HepG2 (cell line): ENCODE data around the gene TEX101. TPM values are rescaled to one million over a fixed set of nuclear protein-coding genes. Genes with fewer than 3 reads are reported as not detected.

ENCODE experiments used
- ATAC-seq: fragments of 200-7000 bp; cut with Tn5 transposase; 3 replicates; pipeline ENCODE4 v1.9.1; 2020; ENCODE audit warnings: mild to moderate bottlenecking, moderate library complexity
- BruUV-seq: library from RNA; stranded (reverse); fragments of 400-500 nt; replicated peaks from 2 replicates; lab custom pipeline; 2021; lab: Mats Ljungman, UMichigan
- CTCF ChIA-PET: fragments of 300-600 bp; formaldehyde crosslinking; extraction: SDS; loops from one replicate; lab custom pipeline; 2021; ENCODE audit warnings: low total read pairs, inconsistent platforms, low intra/inter-chr PET ratio; lab: Yijun Ruan, JAX
- POLR2A ChIA-PET: fragments of 350-600 bp; sonication (Branson Sonifier 250); formaldehyde crosslinking; loops from one replicate; lab custom pipeline; 2020; ENCODE audit warnings: antibody characterized with exemption, inconsistent platforms; lab: Yijun Ruan, JAX
- DNase-seq: peaks from one replicate; pipeline ENCODE4 v3.0.0-alpha.2; 2015; ENCODE audit warnings: low spot score
- FAIRE-seq: peaks from 3 replicates; lab custom pipeline; 2011; peaks lifted over from hg19 to GRCh38; lab: Jason Lieb, UNC
- H2AFZ ChIP-seq: one replicate; pipeline ENCODE4 v1.6.1; 2011; ENCODE audit warnings: low read length, inconsistent platforms
- H3K27ac ChIP-seq: fragments of 300-600 bp; 3 replicates; pipeline ENCODE4 v1.8.0; 2011; ENCODE audit warnings: mixed run types, mild to moderate bottlenecking, mixed read lengths, low read length, inconsistent platforms; ENCODE audit not compliant: insufficient read depth; ENCODE audit errors: extremely low read length
- H3K27me3 ChIP-seq, 2 experiments: fragments of 200-600 bp in 1 of 2; 2 replicates in 1 of 2; 3 replicates in 1 of 2; pipeline versions ENCODE4 v1.6.0 to v1.8.0; 2011; ENCODE audit warnings: low read length in 2 of 2, mild to moderate bottlenecking in 2 of 2, moderate library complexity in 2 of 2, inconsistent platforms in 1 of 2; ENCODE audit not compliant: insufficient read depth in 2 of 2, control insufficient read depth in 1 of 2
- H3K36me3 ChIP-seq, 2 experiments: fragments of 200-600 bp in 1 of 2; replicated peaks in 1 of 2; 2 replicates in 1 of 2; 3 replicates in 1 of 2; pipeline versions ENCODE4 v1.5.1 to v1.8.0; 2011; ENCODE audit warnings: low read length in 2 of 2, inconsistent platforms in 1 of 2; ENCODE audit not compliant: insufficient read depth in 2 of 2, control insufficient read depth in 1 of 2
- H3K4me1 ChIP-seq: 2 replicates; pipeline ENCODE4 v1.5.1; 2012; ENCODE audit warnings: low read length, inconsistent platforms; ENCODE audit not compliant: insufficient read depth
- H3K4me2 ChIP-seq: 2 replicates; pipeline ENCODE4 v1.6.0; 2011; ENCODE audit warnings: low read depth, low read length, inconsistent platforms
- H3K4me3 ChIP-seq, 3 experiments: fragments of 200-600 bp in 1 of 3; sonication (generic), shearing (Covaris generic) in 1 of 3; replicated peaks in 1 of 3; 2 replicates each; pipeline ENCODE4 v1.5.1; 2011 to 2016; ENCODE audit warnings: low read length in 3 of 3, inconsistent platforms in 2 of 3, low read depth in 2 of 3, mild to moderate bottlenecking in 2 of 3, control low read depth in 1 of 3, mixed read lengths in 1 of 3; ENCODE audit not compliant: insufficient read depth in 1 of 3
- H3K79me2 ChIP-seq: one replicate; pipeline ENCODE4 v1.6.1; 2011; ENCODE audit warnings: low read length, inconsistent platforms; ENCODE audit not compliant: insufficient read depth
- H3K9ac ChIP-seq: 2 replicates; pipeline ENCODE4 v1.6.0; 2011; ENCODE audit warnings: mild to moderate bottlenecking, low read depth, low read length, inconsistent platforms; ENCODE audit not compliant: insufficient read depth
- H3K9me3 ChIP-seq: 2 replicates; pipeline ENCODE4 v1.5.1; 2012; ENCODE audit warnings: mild to moderate bottlenecking, low read length
- H4K20me1 ChIP-seq: 2 replicates; pipeline ENCODE4 v1.6.0; 2011; ENCODE audit warnings: inconsistent platforms, mild to moderate bottlenecking, low read length, moderate library complexity; ENCODE audit not compliant: insufficient read depth
- KLF6 ChIP-seq: IDR thresholded peaks from 2 replicates; pipeline ENCODE4 v1.8.0; 2016; ENCODE audit warnings: missing biosample characterization, missing genetic modification reagents
- MTF2 ChIP-seq: sonication (generic); formaldehyde crosslinking; IDR thresholded peaks from 2 replicates; pipeline ENCODE4 v1.5.0; 2020; ENCODE audit warnings: missing genetic modification reagents, borderline replicate concordance
- PRDM10 ChIP-seq: sonication (generic); formaldehyde crosslinking; IDR thresholded peaks from 2 replicates; pipeline ENCODE4 v1.4.0; 2020; ENCODE audit warnings: low read depth, missing genetic modification reagents
- YY1 ChIP-seq: IDR thresholded peaks from 2 replicates; pipeline ENCODE4 v1.6.1; 2011; ENCODE audit warnings: low read length, low read depth, moderate library complexity, mild to moderate bottlenecking; ENCODE audit not compliant: insufficient read depth, insufficient replicate concordance
- ZBTB46 ChIP-seq: sonication (generic); formaldehyde crosslinking; IDR thresholded peaks from 2 replicates; pipeline ENCODE4 v1.4.0; 2020; ENCODE audit warnings: mild to moderate bottlenecking, missing genetic modification reagents, borderline replicate concordance
- ZFP62 ChIP-seq: sonication (generic); formaldehyde crosslinking; IDR thresholded peaks from 2 replicates; pipeline ENCODE4 v1.4.0; 2020; ENCODE audit warnings: missing genetic modification reagents
- ZNF343 ChIP-seq: sonication (generic); formaldehyde crosslinking; IDR thresholded peaks from 2 replicates; pipeline ENCODE4 v1.4.0; 2020; ENCODE audit warnings: mild to moderate bottlenecking, missing genetic modification reagents
- ZNF44 ChIP-seq: sonication (generic); formaldehyde crosslinking; IDR thresholded peaks from 2 replicates; pipeline ENCODE4 v1.5.1; 2020; ENCODE audit warnings: mild to moderate bottlenecking, missing genetic modification reagents
- ZNF564 ChIP-seq: sonication (generic); formaldehyde crosslinking; IDR thresholded peaks from 2 replicates; pipeline ENCODE4 v1.8.1; 2023; ENCODE audit warnings: mild to moderate bottlenecking, missing genetic modification reagents
- WGBS: methylation state at CpG from one replicate; pipeline ENCODE4 v1.1.6; 2017; ENCODE audit warnings: low lambda C conversion rate; 5-methylcytosine and 5-hydroxymethylcytosine counted together
- in situ Hi-C: cut with HindIII; loops from 2 replicates; pipeline ENCODE4 v1.10.0; 2017; ENCODE audit warnings: low pct_unique_long_range_greater_than_20kb; ENCODE audit not compliant: extremely low pct_ligation_motif_present
- intact Hi-C: fragments of 100-400 bp; cut with micrococcal nuclease; formaldehyde crosslinking; loops from one replicate; pipeline ENCODE4 v1.10.0; 2022; ENCODE audit not compliant: unreplicated experiment
- polyA plus RNA-seq, 8 experiments: library from polyadenylated mRNA; depleted of rRNA in 3 of 8; stranded (reverse) in 7 of 8; unstranded in 1 of 8; fragments of >200 nt; fragmentation: Illumina TruSeq in 4 of 8; extraction: Trizol in 4 of 8; gene quantifications; 2 replicates each; pipeline versions ENCODE4 v1.2.1 to v1.2.3, GENCODE V29; 2011 to 2016; ENCODE audit warnings: low read depth in 4 of 8, missing spikeins in 1 of 8, mixed read lengths in 1 of 8; ENCODE audit not compliant: insufficient read depth in 1 of 8
- total RNA-seq, 5 experiments: library from RNA; depleted of rRNA; stranded (reverse); fragments of >200 nt; fragmentation: Illumina TruSeq; extraction: Trizol; gene quantifications; 2 replicates each; pipeline ENCODE4 v1.2.3, GENCODE V29; 2016; ENCODE audit warnings: low read depth in 1 of 5

The TEX101 gene
- total and polyA plus RNA-seq, 2 of the 13 experiments (the other 11 are each of a cell fraction or from before 2014, with no cell fraction given): not detected

GRCh38 chr19:43460362-43461016 is 45.8 kb downstream of the TEX101 start (continued):
- no peak for TF ChIP-seq MTF2 (CRISPR knock-in tag)
- no peak for TF ChIP-seq YY1
- no peak for TF ChIP-seq ZNF44 (CRISPR knock-in tag)

GRCh38 chr19:43461303-43461702 is 46.6 kb downstream of the TEX101 start:
- no peak overlapping the region for H2AFZ ChIP-seq
- H3K4me3 ChIP-seq: no peak overlapping the region
- ChIA-PET POLR2A (interaction anchor here (2.0 kb wide), 1 partner anchor 43 kb away, joined by 11 read pairs; the partner anchor contains the start of gene PHLDB3), CTCF (no interaction called here)
- intact Hi-C loops: no loop called here
- no peak overlapping the region for H3K27ac ChIP-seq
- in situ Hi-C loops: no loop called here
- ATAC-seq (no peak), DNase-seq (no peak), FAIRE-seq (no peak)
- no peaks in the 10 kb centered on the region for H3K9me3 ChIP-seq
- no peak overlapping the region for H3K9ac ChIP-seq
- no peaks in the 10 kb centered on the region for H4K20me1 ChIP-seq
- TF ChIP-seq ZNF343 (CRISPR knock-in tag) (no peak), ZFP62 (CRISPR knock-in tag) (no peak), KLF6 (CRISPR knock-in tag) (no peak)
- H3K27me3 ChIP-seq: no peaks in the 10 kb centered on the region
- 89% methylated on average over 12 of the region's 12 CpGs for WGBS
- BruUV-seq: no TSS peak
- H3K79me2 ChIP-seq: no peaks in the 10 kb centered on the region
- H3K36me3 ChIP-seq: no peaks in the 10 kb centered on the region
- H3K4me2 ChIP-seq: 0 out of 2 replicates have a peak overlapping the region, but pooled peaks have one; percentile 57
- peaks cover 33% of the 10 kb centered on the region for H3K4me1 ChIP-seq

GRCh38 chr19:43462383-43462782 is 47.7 kb downstream of the TEX101 start:
- no peak overlapping the region for H3K4me3 ChIP-seq
- no peaks in the 10 kb centered on the region for H3K36me3 ChIP-seq
- H3K27me3 ChIP-seq: no peaks in the 10 kb centered on the region
- WGBS: 91% methylated on average over 7 of the region's 7 CpGs
- ChIA-PET POLR2A (interaction anchor here (1.8 kb wide), 1 partner anchor 36 kb away, joined by 7 read pairs; no protein-coding TSS in a partner anchor), CTCF (no interaction called here)
- H3K79me2 ChIP-seq: no peaks in the 10 kb centered on the region
- no peak for ATAC-seq
- peaks cover 40% of the 10 kb centered on the region for H3K4me1 ChIP-seq
- no peak for DNase-seq
- H2AFZ ChIP-seq: no peak overlapping the region
- intact Hi-C loops (loop anchor here (2.0 kb wide), 1 partner anchor 42 kb away; the partner anchor contains the start of gene PHLDB3), in situ Hi-C loops (no loop called here)
- no peaks in the 10 kb centered on the region for H3K9me3 ChIP-seq
- TSS peak; percentile 61 for BruUV-seq
- H4K20me1 ChIP-seq: no peaks in the 10 kb centered on the region
- H3K9ac ChIP-seq: no peak overlapping the region
- no peak overlapping the region for H3K27ac ChIP-seq
- peak overlapping the region; percentile 79; the same call in 1 of the 2 replicates for H3K4me2 ChIP-seq
- FAIRE-seq: no peak
- TF ChIP-seq ZBTB46 (no peak), ZNF564 (CRISPR knock-in tag) (no peak), PRDM10 (CRISPR knock-in tag) (no peak)
